GM21528 (cell line): ENCODE measurements around the gene UNC93A.

Experiments used
- ATAC-seq: cut with Tn5 transposase; IDR thresholded peaks from one replicate; pipeline ENCODE4 v1.9.1; 2021; ENCODE audit warnings: mild to moderate bottlenecking, moderate library complexity; ENCODE audit not compliant: unreplicated experiment, low FRiP score

The UNC93A gene

DNA sequence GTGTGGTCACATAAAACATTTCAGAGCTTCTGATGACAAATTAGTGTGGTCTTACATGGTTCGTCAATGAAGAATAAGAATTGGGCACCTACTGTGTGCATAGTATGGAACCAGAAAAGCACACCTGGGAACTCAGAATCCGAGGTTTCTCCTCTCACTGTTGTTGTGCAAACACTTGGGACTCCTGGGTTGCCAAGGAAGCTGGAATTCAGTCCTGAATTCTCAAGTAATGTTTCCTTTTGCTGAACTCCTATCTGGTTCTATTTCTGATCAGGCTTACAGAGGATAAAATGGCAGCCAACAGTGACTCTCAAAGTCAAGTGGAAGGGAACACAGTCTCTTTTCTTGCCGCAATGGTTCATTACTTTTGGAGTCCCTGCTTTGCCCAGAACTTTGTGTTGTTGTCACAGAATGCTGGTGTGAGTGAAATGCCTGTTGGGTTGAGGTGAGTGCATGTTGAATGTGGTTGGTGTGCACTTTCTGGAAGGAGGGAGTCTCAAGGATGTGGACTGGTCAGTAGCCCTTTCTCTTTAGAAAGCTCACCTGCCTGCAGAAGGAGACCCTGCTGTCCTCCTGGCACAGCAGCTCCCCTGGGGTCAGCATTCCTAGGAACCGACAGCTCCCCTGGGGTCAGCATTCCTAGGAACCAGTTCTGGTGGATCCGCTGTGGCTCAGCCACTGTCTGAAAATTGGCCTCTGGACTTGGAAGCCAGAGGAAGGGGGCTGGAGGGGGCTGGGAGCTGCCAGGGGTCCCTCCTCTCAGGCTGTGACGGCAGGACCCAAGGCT lies 1.4 kb downstream of the UNC93A start:
- ATAC-seq, result no peak

DNA sequence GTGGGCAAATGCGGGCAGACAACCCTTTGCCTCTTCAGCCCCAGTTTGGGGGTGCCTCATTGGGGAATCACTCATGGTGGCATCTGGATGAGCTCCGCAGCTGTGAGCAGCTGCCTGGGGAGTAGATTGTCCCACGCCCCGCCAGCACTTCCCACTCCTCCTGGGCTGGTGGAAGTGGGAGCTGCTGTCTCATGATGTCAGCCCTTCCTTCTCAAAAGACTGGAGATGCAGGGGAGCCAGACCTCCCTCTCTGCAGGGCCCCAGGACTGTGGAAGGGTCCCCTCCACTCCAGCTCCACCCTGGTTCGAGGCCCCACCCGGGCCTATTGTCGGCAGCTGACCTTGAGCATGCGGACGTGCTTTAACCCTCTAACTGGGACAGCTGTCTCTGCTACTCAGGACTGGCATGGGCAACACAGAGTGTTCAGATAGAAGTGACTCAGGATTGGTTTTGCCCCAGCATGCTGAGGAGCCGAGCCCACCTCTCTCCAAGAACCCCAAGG lies 2.0 kb downstream of the UNC93A start:
- no peak for ATAC-seq

DNA sequence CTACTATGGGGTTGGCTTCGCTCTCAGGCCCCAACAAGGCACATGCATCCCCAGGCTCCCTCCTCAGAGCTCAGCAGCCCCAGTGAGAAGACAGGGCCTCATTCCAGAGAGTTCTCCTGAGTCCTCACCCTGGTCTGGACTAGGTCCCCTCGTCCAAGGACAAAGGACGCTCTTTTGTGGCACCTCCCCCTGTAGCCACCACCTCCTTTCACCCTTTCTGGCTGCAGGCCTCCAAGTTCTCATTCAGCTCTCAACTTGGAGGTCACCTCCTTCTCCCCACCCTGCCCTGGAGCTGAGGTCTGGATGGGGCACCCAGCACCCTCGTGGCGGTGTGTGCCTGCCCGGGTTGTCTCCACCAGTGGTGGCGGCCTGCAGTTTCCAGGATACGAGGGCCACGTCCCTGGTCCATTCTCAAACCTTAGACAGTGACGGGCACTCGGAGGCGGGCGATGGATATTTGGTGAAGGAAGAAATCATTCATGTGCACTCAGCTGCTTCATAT lies 2.5 kb downstream of the UNC93A start:
- no peak for ATAC-seq

DNA sequence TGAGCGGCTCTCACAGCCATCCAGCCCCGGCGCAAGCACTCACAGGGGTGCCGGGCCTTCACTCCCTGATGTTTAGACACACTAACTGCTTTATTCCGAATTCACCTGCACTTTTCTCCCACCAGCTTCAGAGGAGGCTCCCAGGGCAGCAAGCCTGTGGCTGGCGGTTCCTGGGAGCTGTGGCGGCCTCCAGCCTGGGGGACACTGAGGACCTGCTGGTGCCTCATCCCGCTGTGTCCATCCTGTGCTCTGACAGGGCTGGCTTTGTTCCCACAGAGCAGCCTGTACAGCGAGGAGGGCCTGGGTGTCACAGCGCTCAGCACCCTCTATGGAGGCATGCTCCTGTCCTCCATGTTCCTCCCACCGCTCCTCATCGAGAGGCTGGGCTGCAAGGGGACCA lies 3.1 kb downstream of the UNC93A start:
- ATAC-seq, result no peak

DNA sequence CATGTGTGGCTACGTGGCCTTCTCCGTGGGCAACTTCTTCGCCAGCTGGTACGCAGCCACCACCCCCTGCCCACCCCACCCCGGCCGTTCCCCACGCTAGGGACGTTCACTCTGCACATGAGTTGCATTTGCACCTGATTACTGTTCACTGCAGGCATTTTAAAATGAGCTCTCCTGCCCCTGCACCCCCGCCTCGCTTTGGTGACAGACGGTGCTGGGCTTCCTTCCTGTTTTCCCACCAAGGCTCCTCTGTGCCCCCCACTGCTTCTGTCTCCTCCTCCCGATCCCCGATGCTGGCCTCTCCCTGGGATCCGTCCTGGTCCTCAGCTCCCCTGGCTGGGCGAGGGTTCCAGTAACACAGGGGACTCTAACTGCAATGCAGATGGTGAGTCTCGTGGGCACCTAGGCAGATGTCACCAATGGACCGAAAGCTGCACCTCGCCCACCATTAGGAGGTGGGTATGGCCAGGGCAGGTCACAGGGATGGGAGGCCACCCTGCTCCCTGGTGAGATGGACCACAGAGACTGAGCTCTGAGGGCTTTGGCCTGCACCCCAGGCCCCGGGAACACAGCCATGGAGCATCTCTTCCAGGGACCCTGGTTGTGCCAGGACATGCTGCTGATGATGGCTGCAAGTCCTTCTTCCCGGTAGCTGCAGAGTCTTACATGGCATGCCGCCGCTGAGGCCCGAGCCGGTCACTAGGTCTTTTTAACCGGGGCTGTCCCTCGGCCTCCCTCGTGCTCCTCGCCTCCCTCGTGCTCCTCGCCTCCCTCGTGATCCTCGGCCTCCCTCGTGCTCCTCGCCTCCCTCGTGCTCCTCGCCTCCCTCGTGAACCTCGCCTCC lies 3.8 kb downstream of the UNC93A start:
- ATAC-seq, result no peak

DNA sequence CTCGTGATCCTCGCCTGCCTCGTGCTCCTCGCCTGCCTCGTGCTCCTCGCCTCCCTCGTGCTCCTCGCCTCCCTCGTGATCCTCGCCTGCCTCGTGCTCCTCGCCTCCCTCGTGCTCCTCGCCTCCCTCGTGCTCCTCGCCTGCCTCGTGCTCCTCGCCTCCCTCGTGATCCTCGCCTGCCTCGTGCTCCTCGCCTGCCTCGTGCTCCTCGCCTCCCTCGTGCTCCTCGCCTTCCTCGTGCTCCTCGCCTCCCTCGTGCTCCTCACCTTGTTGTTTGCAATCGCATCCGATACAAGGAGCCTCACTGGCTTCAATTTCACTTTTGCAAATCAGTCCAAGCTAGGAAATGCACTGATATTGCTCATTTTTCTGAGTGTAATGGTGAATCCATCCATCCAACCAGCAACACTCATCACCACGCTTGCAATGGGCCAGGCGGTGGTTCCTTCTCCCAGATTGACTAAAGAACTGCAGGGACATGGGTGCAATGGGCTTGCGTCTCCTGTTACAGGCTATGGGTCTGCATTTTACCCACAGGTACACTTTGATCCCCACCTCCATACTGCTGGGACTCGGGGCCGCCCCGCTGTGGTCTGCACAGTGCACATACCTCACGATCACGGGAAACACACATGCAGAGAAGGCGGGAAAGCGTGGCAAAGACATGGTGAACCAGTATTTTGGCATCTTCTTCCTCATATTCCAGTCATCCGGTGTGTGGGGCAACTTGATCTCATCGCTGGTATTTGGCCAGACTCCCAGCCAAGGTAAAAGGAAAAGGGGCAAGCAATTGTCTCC lies 4.6 kb downstream of the UNC93A start:
- ATAC-seq, result no peak

DNA sequence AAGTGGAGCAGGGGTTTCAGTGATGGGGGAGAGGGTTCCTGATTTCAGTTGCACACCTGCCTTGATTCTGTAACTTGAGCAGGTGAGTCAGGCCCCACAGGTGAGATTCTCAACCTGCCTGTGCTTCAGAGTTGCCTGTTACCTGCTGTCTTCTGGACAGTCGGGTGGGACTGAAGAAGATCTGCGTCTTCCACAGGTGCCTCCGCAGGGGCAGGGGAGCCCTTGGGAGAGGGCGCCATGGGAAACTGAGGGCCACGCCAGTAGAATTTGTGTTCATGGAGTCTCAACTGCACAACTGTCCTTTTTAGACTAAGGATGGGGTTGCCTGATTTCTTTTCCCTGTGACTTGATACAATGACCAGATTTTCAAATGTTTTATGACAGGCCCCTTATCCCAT lies 5.2 kb downstream of the UNC93A start:
- no peak for ATAC-seq

DNA sequence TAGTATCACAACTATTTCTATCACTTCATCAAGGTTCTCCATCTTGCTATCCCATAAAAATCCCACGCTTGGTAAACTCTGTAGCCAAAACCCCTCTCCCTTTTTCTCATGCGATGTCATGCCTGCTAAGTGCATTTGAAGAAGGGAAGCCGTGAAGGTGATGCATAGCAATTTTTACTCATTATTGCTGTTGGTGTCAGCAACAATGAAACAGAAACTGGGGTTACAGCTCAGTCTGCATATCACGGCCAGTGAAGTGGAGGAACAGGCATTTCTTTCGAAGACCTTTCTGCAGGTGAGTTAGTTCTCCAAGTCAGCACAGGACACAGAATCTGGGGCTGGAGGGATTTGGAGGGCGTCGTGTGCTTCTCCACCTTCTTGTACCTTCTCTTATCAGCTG lies 5.8 kb downstream of the UNC93A start:
- no peak for ATAC-seq

DNA sequence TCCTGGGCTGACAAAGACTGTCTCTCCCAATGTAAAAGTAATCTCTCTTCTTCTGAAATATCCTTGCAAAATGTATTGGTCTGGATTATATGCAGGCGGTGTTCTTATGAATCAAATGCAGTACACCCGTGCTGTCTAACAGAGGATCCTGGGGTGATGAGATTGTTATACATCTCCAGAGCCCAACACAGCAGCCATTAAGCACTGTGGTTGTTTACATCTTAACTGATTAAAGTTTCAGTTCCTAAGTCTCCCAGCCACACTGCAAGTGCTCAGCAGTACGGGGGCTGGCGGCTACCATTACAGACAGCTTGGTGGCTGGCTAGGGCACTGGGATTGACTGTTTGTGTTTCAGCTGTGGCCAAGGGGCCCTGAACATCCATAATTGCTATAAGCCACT lies 7.0 kb downstream of the UNC93A start:
- no peak for ATAC-seq

DNA sequence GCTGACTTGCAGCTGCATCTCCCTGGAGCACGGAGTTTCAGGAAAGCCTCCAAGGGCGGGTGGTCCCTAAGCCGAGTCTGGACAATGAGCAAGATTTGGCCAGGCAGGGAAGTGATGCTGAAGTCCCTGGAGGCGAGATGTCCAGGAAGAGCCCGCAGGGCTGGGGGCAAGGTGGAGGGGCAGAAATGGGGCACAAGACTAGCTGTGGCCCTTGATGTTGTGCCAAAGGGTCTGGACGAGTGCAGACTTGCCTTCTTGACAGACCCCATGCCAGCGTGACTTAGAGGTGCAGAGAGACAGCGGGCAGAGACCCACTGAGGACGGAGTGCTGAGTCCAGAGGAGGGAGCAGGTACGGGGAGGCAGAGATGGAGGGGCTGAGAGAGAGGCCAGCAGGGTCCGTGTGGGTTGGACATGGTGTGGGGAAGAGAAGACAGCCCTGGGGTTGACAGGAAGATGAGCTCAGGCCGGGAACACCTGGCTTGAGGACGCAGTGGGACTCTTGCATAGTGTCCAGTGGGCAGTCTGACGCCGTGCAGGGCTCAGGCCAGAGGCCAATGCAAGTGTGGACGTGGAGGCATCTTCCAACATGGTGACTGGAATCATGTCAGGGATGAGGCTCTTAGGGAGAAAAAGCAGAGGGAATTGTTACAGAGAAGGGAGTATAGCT lies 8.7 kb downstream of the UNC93A start:
- ATAC-seq, result no peak

DNA sequence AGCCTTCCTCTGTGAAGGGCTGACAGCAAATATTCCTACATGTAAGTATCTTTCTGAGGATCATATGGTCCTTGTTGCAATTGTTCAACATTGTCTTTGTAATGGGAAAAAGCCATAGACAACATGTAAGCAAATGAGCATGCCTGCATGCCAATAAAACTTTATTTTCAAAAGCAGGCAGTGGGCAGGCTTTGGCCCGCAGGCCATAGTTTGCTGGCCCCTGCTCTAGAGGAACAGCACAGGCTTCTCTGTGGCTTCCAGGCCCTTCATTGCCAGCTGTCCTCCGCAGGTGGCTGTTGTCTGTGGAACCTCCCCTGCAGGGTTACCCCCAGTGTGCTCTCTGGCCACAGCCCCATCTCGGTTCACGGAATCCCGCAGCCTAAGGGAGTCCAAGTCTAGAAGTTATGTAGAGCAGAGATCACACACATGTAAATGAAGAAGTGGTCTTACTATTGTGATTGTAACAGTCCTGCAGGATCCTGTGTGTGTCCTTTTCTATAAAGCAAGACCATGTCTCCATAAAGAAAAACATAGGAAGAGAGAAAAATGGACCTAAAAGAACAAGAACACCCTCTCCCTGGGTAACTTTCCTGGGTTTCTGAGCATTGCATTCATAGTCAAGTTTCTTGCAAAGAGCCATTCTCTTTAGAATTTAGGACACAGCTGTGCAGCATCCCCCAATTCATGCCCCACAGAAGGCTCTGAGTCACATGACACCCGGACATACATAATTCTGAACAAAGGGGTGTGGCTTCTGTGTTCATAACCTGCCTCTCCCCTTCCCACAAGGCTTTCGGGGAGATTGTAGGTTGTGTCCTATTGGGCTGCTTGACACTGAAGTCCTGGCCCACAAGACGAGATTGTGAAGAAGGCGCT lies 10.0 kb downstream of the UNC93A start:
- no peak for ATAC-seq

DNA sequence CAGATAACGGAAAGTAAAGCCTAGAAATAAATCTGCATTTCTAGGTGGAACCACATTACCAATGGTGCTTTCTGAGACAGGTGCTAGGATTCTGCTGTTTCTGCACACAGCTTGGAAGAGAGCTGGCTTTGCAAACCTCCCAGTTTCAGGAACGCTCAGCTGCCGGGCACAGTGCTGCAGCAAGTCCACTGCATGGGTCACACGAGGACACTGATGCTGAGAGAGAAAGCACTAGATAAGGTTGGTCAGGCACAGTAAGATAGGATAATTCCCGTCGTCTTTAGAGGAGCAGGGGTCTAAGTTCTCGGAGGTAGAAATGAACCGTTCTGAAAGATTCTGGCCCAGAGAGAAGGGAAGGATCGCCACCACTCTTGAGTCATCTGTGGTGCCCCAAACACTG lies 11.0 kb downstream of the UNC93A start:
- ATAC-seq, result no peak

DNA sequence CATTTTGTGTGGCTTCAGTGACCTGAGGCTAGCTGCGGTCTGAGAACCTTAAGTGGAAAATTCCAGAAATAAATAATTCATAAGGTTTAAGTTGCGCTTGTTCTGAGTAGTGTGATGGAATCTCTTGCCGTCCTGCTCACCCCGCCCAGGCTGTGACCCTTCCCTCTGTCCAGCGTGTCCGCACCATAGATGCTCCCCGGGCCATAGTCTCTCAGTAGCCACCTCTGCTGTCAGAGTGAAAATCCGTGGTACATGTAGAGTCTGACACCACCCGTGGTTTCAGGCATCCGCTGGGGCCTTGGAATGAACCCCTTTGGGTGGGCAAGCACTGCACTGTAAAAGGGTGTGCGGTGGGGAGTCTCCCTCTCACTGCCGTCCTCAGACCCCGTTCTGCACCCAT lies 11.7 kb downstream of the UNC93A start:
- ATAC-seq, result no peak

DNA sequence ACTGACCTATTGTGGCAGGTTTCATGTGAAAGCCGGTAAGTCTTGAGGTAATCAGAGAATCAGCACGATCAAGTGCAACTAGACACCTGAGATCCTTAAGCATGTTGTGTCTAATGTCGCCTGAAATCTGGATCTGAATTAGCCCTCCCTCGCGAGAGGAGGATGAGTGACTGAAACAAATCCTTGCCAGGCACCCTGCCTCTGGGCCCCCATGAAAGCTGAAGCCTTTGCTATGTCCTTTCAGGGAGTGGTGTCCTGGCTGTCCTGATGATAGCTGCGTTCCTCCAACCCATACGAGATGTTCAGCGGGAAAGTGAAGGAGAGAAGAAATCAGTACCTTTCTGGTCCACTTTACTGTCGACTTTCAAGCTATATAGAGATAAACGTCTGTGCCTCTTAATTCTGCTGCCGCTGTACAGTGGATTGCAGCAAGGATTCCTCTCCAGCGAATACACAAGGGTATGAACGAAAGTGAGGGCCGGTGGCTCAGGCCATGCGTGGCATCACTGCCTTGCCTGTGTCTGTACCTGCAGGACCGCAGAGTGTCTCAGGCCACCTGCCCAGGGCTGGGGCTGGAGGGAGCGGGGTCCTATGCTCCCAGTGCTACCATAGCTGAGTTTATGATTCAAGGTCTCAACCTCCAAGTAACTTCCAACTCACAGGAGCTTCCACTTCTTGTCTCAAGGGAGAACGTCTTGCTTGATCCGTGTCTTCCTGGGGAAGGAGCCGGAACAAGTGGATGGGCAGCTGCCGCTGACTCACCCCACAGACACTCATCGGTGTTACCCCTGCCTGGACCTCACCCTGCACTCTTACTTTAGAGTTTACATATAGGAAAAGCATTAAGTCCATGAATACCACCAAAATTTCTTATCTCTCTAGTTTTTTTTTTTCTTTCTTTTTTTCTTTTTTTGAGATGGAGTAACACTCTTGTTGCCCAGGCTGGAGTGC lies 12.8 kb downstream of the UNC93A start:
- no peak for ATAC-seq

DNA sequence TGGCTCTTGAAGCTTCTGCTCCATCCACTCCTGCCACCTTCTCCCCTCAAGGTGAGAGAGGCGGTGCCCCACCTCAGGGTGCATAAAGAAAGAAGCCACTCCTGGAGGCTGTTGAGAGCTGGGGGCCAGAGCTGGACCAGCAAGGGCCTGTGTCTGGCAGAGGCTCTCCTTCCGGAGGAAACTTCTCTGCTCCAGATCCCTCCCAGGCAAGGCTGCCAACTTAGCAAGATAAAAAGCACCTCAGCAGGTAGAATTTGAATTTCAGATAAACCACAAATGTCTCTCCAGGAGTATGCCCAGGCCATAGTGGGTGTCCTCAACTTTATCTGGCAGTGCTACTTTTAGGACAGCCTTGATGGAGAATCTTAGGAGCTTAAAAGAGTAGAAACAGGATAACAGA lies 13.8 kb downstream of the UNC93A start:
- no peak for ATAC-seq

DNA sequence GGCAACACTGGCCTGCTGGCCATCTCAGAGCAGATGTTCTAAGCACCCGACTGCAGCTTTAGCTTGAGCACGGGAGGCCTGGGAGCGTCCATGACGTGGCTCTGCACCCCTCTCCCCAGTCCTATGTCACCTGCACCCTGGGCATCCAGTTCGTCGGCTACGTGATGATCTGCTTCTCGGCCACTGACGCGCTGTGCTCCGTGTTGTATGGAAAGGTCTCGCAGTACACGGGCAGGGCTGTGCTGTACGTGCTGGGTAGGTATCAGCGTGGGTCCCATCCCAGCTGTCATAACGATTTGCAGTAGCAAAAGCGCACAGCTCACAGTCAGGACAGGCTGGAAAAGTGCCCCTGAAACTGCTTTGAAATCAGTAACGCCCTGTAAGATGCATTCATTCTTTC lies 14.7 kb downstream of the UNC93A start:
- no peak for ATAC-seq

DNA sequence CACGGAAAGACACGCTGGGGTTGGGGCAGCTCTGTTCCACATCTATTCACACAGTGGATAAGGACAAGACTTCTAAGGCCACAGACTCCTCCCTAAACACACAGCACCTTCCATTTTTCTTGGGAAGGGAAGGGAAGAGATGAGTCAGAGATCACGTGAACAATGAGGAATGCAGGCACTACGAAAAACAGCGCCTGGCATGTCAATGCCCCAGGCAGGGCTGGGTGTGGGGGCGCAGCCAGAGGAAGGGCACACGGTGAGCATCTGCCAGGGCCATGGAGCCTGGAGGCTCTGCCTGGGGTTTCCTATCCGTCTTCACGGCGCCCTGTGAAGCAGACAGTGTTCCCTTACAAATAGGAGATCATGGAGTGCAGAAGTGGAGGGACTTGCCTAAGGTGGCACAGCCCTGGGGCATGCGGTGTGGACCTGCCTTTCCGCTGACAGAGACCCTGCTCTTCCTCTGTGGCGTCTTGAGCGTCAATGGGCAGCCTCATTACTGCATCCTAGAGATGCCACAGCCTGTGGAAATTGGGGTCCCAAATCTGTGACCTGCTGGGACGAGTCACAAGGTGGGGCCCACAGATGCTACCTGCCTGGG lies 15.4 kb downstream of the UNC93A start:
- no peak for ATAC-seq
